T-helper 22 cell (primary cell): ENCODE results near the gene CCDC187.

ENCODE experiments used
- DNase-seq: peaks from one replicate; pipeline ENCODE4 v3.0.0-alpha.2; 2020; ENCODE audit warnings: low read depth

CCDC187 gene

GRCh38 chr9:136223871-136224640 lies 79.8 kb downstream of the CCDC187 start:
- DNase-seq, result no peak

GRCh38 chr9:136222906-136223285 lies 81.0 kb downstream of the CCDC187 start:
- no peak for DNase-seq

- no peak for DNase-seq
Measured at GRCh38 chr9:136222166-136222905, 81.6 kb downstream of the CCDC187 start.

- peak; percentile 17 for DNase-seq
Measured at GRCh38 chr9:136220017-136220729, 83.7 kb downstream of the CCDC187 start.

GRCh38 chr9:136219276-136219675 lies 84.6 kb downstream of the CCDC187 start:
- no peak for DNase-seq

- no peak for DNase-seq
Measured at GRCh38 chr9:136218673-136219072, 85.2 kb downstream of the CCDC187 start.

GRCh38 chr9:136218271-136218670 lies 85.6 kb downstream of the CCDC187 start:
- no peak for DNase-seq

GRCh38 chr9:136216541-136217244 lies 87.2 kb downstream of the CCDC187 start:
- DNase-seq, result no peak

GRCh38 chr9:136213733-136214132 lies 90.2 kb downstream of the CCDC187 start:
- DNase-seq, result no peak

GRCh38 chr9:136212345-136212950 lies 91.4 kb downstream of the CCDC187 start:
- DNase-seq, result no peak

GRCh38 chr9:136211441-136212344 lies 92.2 kb downstream of the CCDC187 start:
- no peak for DNase-seq

- no peak for DNase-seq
Measured at GRCh38 chr9:136211006-136211405, 92.9 kb downstream of the CCDC187 start.

- DNase-seq, result no peak
Measured at GRCh38 chr9:136210276-136210675, 93.6 kb downstream of the CCDC187 start.

- no peak for DNase-seq
Measured at GRCh38 chr9:136209786-136210185, 94.1 kb downstream of the CCDC187 start.

- no peak for DNase-seq
Measured at GRCh38 chr9:136209232-136209631, 94.7 kb downstream of the CCDC187 start.

GRCh38 chr9:136208675-136209074 lies 95.2 kb downstream of the CCDC187 start:
- no peak for DNase-seq

GRCh38 chr9:136207616-136208015 lies 96.3 kb downstream of the CCDC187 start:
- no peak for DNase-seq

- no peak for DNase-seq
Measured at GRCh38 chr9:136206602-136207275, 97.2 kb downstream of the CCDC187 start.

GRCh38 chr9:136205707-136205992 lies 98.2 kb downstream of the CCDC187 start:
- no peak for DNase-seq
